Tibial nerve (tissue), 4 donors: ENCODE results near the gene CUX1. TPM values are rescaled to one million over a fixed set of nuclear protein-coding genes. Genes with fewer than 3 reads are reported as not detected.

Experiments used
- DNase-seq, 2 donors: peaks; one replicate each; pipeline ENCODE4 v3.0.0-alpha.2; 2019; ENCODE audit warnings: low spot score in 2 of 2
- H3K27ac ChIP-seq, 4 donors: fragments of 200-600 bp; sonication (generic) in 3 of 4; one replicate each; pipeline ENCODE4 v1.5.1; 2017 to 2019; ENCODE audit warnings: mild to moderate bottlenecking in 1 of 4
- H3K27me3 ChIP-seq, 2 donors: fragments of 200-600 bp; sonication (generic) in 1 of 2; one replicate each; pipeline versions ENCODE4 v1.5.1 to v1.6.0; 2017 to 2019
- H3K36me3 ChIP-seq, 3 donors: fragments of 200-600 bp; sonication (generic); one replicate each; pipeline ENCODE4 v1.5.1; 2018 to 2019
- H3K4me1 ChIP-seq, 4 donors: fragments of 200-600 bp; sonication (generic) in 3 of 4; one replicate each; pipeline ENCODE4 v1.5.1; 2017 to 2019
- H3K4me3 ChIP-seq, 4 donors: fragments of 200-600 bp; sonication (generic) in 3 of 4; one replicate each; pipeline ENCODE4 v1.5.1; 2017 to 2019; ENCODE audit warnings: mild to moderate bottlenecking in 1 of 4, moderate library complexity in 1 of 4
- H3K9me3 ChIP-seq, 4 donors: fragments of 200-600 bp; sonication (generic) in 3 of 4; one replicate each; pipeline ENCODE4 v1.5.1; 2017 to 2019
- CTCF ChIP-seq, 5 experiments: fragments of 200-600 bp in 3 of 5; fragments of 450-650 bp in 2 of 5; sonication (generic) in 3 of 5; IDR thresholded peaks; one replicate each; pipeline ENCODE4 v1.5.1; 2016 to 2019; ENCODE audit warnings: antibody characterized with exemption in 5 of 5, mild to moderate bottlenecking in 3 of 5, moderate library complexity in 2 of 5
- EP300 ChIP-seq, 2 donors: sonication (generic); formaldehyde crosslinking; IDR thresholded peaks; one replicate each; pipeline ENCODE4 v1.6.1; 2017; ENCODE audit warnings: antibody characterized with exemption in 2 of 2, mild to moderate bottlenecking in 1 of 2
- POLR2A ChIP-seq, 2 donors: fragments of 450-650 bp; IDR thresholded peaks; one replicate each; pipeline ENCODE4 v1.6.1; 2017; ENCODE audit warnings: antibody characterized with exemption in 2 of 2, mild to moderate bottlenecking in 2 of 2, moderate library complexity in 2 of 2
- WGBS, 2 donors: methylation state at CpG; one replicate each; pipeline ENCODE4 v1.1.5; 2018; 5-methylcytosine and 5-hydroxymethylcytosine counted together
- total RNA-seq, 4 donors: library from RNA; depleted of rRNA; stranded (reverse); fragments of >200 nt; gene quantifications; one replicate each; pipeline ENCODE4 v1.1.0, GENCODE V29; 2016

The CUX1 gene
- total RNA-seq, 4 donors from 2014 or later, result 74.5 to 104 (median 84.3) TPM

- 71 to 80% methylated on average over 13 of the region's 13 CpGs for WGBS, 2 donors
- peaks cover 0 to 34% (median 0%) of the 10 kb centered on the region in 3 donors for H3K36me3 ChIP-seq
Observed at GRCh38 chr7:102173669-102174068, 356.2 kb downstream of the CUX1 start.

GRCh38 chr7:102175423-102176170, 358.2 kb downstream of the CUX1 start:
- Histone ChIP-seq H3K27me3 (no peaks in the 10 kb centered on the region), H3K4me1 (peaks cover 0 to 24% (median 4%) of the 10 kb centered on the region in 4 donors), H3K9me3 (no peaks in the 10 kb centered on the region), H3K4me3 (no peak overlapping the region), H3K27ac (peak overlapping the region; percentile 64 to 91 (median 78)), H3K36me3 (peaks cover 0 to 53% (median 0%) of the 10 kb centered on the region in 3 donors)
- WGBS, 2 donors, result 55 to 63% methylated on average over 24 of the region's 24 CpGs
- no peak for DNase-seq
- TF ChIP-seq POLR2A (IDR thresholded peaks at IDR 0.05) (no peak), CTCF (IDR thresholded peaks at IDR 0.05) (no peak), EP300 (IDR thresholded peaks at IDR 0.05) (peak; percentile 42 to 71)

More at GRCh38 chr7:102173669-102174068, 356.2 kb downstream of the CUX1 start:
- no peak for DNase-seq
- H3K4me1 ChIP-seq, result peaks cover 0 to 40% (median 11%) of the 10 kb centered on the region in 4 donors
- TF ChIP-seq EP300 (IDR thresholded peaks at IDR 0.05), result no peak
- TF ChIP-seq POLR2A (IDR thresholded peaks at IDR 0.05), result no peak
- TF ChIP-seq CTCF (IDR thresholded peaks at IDR 0.05), result no peak
- H3K4me3 ChIP-seq, result no peak overlapping the region
- peak overlapping the region in 2 of 4 donors; percentile 91 to 92 for H3K27ac ChIP-seq
- H3K9me3 ChIP-seq, result no peaks in the 10 kb centered on the region
- no peaks in the 10 kb centered on the region for H3K27me3 ChIP-seq

- H3K4me1 ChIP-seq, result peaks cover 0 to 9% (median 4%) of the 10 kb centered on the region in 4 donors
- no peak for DNase-seq
- peaks cover 0 to 61% (median 0%) of the 10 kb centered on the region in 3 donors for H3K36me3 ChIP-seq
- no peak overlapping the region for H3K4me3 ChIP-seq
- peak overlapping the region in 1 of 4 donors; percentile 91 for H3K27ac ChIP-seq
- TF ChIP-seq POLR2A (IDR thresholded peaks at IDR 0.05), result no peak
- TF ChIP-seq EP300 (IDR thresholded peaks at IDR 0.05), result no peak
- no peak for TF ChIP-seq CTCF (IDR thresholded peaks at IDR 0.05)
- H3K9me3 ChIP-seq, result no peaks in the 10 kb centered on the region
- WGBS, 2 donors, result 92 to 95% methylated on average over 18 of the region's 18 CpGs
- no peaks in the 10 kb centered on the region for H3K27me3 ChIP-seq
Observed at GRCh38 chr7:102178410-102178809, 361.0 kb downstream of the CUX1 start.

- Histone ChIP-seq H3K36me3 (peaks cover 0 to 75% (median 0%) of the 10 kb centered on the region in 3 donors), H3K4me3 (no peak overlapping the region), H3K9me3 (no peaks in the 10 kb centered on the region), H3K4me1 (peaks cover 0 to 8% (median 0%) of the 10 kb centered on the region in 4 donors), H3K27me3 (no peaks in the 10 kb centered on the region), H3K27ac (no peak overlapping the region)
- DNase-seq, result no peak
- WGBS, 2 donors, result 93 to 94% methylated on average over 10 of the region's 10 CpGs
- no peak for TF ChIP-seq POLR2A (IDR thresholded peaks at IDR 0.05)
- no peak for TF ChIP-seq CTCF (IDR thresholded peaks at IDR 0.05)
- TF ChIP-seq EP300 (IDR thresholded peaks at IDR 0.05), result no peak
Observed at GRCh38 chr7:102180727-102181126, 363.3 kb downstream of the CUX1 start.

GRCh38 chr7:102181517-102181916, 364.1 kb downstream of the CUX1 start:
- no peaks in the 10 kb centered on the region for H3K9me3 ChIP-seq
- peaks cover 0 to 79% (median 0%) of the 10 kb centered on the region in 3 donors for H3K36me3 ChIP-seq
- no peak overlapping the region for H3K27ac ChIP-seq
- H3K4me1 ChIP-seq, result peaks cover 0 to 3% (median 0%) of the 10 kb centered on the region in 4 donors
- H3K27me3 ChIP-seq, result no peaks in the 10 kb centered on the region
- H3K4me3 ChIP-seq, result no peak overlapping the region
- TF ChIP-seq EP300 (IDR thresholded peaks at IDR 0.05) (no peak), POLR2A (IDR thresholded peaks at IDR 0.05) (no peak), CTCF (IDR thresholded peaks at IDR 0.05) (no peak)
- 95 to 97% methylated on average over 8 of the region's 8 CpGs for WGBS, 2 donors
- DNase-seq, result no peak
